Kasumi-1 (cell line): Measurements from ENCODE around the gene KCNG3.

ENCODE experiments used
- DNase-seq, 2 experiments: peaks; one replicate each; lab custom pipeline; 2025; lab: John Stamatoyannopoulos, UW

Gene KCNG3

DNA sequence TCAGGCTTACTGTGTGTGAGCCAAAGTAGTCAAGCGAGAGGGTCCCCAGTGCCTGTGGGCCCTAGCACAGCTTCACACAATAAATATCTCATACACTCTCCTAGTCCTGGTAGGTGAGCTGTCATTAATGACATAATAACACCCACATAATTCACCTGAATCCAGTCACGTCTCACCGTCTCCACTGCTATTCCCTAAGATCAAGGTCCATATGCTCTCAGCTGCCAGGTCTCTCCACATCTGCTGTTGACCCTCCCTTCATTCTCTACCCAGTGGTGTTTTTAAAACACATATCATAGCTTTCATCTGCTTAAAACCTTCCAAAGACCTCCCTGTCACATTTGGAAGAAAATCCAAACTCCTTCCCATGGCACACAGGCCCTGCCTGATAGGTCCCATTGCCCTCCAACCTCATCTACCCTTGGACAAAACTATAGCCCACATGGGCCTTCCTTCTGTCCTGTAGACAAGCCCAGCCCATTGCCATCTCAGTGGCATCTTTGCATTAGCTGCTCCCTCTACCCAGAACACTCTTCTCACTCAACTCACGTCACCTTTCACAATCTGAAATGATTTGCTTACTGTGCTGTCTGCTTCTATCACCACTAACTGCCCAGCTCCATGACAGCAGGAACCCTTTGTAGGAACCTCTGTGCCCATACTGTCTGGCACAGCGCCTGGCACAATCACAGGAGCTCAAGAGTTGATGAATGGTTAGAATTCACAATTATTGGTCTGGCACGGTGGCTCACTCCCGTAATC, 7.5 kb downstream of the KCNG3 start:
- no peak for DNase-seq

GRCh38 chr2:42480402-42480801, 13.4 kb downstream of the KCNG3 start:
- DNase-seq = no peak

DNA sequence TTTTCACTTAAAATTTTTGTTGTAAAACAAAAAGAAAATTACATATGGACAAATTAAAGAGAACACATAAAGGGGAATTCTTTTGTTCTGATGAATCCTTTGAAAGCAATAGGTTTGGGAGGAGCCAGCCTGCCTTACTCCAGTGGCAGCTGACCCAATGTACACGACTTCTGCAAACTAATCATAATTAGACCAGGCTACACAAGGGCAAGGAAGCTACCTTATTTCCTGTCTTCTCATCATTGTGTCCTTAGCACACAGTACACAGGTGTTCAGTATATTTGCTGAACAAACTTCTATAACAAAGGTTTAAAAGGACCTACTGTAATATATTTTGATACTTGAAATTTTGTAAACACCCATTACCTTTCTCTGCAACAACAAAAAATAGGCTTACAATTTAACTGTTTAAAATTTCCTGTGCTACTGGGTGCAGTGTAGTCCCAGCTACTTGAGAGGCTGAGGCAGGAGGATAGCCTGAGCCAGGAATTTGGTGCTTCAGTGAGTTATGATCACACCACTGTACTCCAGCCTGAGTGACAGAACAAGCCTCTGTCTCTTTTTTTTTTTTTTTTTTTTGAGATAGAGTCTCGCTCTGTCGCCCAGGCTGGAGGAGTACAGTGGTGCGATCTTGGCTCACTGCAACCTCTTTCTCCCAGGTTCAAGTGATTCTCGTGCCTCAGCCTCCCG, 18.9 kb downstream of the KCNG3 start:
- no peak for DNase-seq

DNA sequence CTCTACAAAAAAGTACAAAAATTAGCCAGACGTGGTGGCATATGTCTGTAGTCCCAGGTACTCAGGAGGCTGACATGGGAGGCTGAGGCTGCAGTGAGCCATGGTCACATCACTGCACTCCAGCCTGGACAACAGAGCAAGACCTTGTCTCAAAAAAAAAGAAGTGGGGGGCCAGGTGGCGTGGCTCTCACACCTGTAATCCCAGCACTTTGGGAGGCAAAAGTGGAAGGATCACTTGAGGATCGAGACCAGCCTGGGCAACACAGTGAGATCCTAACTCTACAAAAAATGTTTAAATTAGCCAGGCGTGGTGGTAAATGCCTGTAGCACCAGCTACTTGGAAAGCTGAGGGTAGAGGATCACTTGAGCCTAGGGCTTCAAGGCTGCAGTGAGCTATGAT, 23.1 kb downstream of the KCNG3 start:
- DNase-seq = no peak

DNA sequence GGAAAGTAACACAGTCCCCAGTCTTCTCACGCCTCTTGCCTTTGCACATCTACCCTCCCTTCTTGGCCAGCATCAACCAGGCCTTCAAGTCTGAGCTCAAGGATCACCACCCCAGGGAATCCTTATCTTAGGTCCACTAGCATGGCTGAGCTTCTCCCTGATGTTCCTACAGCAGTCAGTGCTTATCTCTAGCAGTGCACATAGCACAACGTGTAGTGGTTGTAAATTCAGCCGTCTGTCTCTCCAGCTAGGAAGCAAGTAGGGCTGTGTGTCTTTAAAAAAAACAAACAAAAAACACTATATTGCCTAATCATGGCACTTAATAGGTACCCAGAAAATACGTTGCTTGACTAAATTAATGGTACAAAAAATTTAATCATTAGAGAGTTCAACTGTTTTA, 29.2 kb downstream of the KCNG3 start:
- DNase-seq = no peak

- no peak for DNase-seq
Observed at GRCh38 chr2:42463570-42463969, 30.2 kb downstream of the KCNG3 start.

GRCh38 chr2:42459296-42459695, 34.5 kb downstream of the KCNG3 start:
- DNase-seq = no peak

- DNase-seq = no peak
Observed at GRCh38 chr2:42458396-42458795, 35.4 kb downstream of the KCNG3 start.

GRCh38 chr2:42457011-42457410, 36.8 kb downstream of the KCNG3 start:
- DNase-seq = no peak

DNA sequence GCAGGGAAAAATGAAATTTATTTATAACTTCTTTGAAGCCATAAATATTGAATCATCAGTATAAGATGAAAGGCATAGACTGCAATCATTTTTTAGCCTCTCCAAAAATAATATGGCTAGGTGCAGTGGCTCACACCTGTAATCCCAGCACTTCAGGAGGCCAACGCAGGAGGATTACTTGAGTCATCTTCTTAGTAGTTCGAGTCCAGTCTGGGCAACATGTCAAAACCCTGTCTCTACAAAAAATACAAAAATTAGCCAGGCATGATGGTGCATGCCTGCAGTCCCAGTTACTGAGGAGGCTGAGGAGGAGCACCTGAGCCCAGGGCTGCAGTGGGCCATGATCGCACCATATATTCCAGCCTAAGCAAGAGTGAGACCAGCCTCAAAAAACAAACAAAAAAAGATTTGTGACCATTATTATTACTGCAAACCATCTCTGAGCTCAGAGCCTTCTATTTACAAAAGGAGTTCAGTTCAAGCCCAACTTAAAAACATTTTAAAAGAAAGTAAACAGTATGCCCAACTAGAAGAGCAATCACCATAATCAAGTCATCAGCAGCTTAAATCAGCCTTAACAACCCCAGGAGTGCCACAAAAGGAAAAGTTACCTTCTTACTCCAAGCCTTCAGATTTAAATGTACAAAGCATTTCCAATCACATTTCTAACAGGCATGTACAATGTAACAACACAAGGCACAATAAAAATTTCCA, 37.5 kb downstream of the KCNG3 start:
- no peak for DNase-seq

GRCh38 chr2:42452545-42452944, 41.2 kb downstream of the KCNG3 start:
- no peak for DNase-seq

DNA sequence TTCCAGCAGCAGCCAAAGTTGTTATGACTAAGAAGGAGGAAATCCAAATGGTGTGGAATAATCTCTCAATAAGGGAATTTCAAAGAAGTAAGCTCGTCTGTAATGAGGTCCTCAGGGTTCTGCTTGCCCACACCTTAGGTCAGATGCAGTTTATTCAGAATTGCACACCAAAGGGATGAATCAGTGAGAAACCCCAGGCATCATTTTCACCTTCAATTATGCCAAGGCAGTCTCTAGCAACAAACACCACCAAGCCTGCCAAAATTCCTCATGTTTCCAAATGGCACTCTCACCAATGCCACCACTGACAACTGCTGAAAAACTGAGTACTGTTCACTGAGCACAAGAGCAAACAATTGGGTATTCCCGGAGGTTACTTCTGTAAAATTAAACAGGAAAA, 43.6 kb downstream of the KCNG3 start:
- no peak for DNase-seq

DNA sequence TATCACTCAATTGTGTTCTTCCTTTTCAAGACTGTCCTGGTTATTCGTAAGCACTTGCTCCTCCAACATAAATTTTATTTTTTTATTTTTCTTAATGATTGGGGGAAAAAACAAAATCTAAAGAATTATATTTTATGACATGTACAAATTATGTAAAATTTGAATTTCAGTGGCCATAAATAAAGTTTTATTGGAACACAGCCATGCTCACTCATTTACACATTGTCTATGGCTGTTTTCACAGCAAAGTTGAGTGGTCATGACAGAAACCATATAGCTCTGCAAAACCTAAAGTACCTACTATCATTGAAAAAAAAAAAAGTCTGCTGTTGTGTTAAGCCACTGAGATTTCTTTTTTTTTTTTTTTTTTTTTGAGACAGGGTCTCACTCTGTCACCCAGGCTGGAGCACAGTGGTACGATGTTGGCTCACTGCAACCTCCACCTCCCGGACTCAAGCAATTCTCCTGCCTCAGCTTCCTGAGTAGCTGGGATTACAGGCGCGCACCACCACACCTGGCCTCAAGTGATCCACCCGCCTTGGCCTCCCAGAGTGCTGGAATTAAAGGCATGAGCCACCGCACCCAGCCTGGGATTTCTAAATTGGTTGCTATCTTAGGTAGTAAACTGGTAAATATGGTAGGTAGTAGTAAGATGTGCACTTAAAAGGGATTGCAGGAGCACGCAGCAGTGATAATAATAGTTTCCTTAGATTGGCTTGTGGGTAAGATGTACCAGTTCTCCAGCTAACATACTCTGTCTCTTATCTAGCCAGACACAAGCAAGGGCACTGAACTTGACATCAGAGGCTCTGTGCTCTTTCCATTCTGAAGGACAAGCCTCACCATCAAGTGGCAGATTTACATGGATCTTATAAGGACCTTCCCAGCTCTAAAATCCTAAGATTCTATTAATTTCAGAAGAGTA, 44.4 kb downstream of the KCNG3 start:
- DNase-seq = no peak

DNA sequence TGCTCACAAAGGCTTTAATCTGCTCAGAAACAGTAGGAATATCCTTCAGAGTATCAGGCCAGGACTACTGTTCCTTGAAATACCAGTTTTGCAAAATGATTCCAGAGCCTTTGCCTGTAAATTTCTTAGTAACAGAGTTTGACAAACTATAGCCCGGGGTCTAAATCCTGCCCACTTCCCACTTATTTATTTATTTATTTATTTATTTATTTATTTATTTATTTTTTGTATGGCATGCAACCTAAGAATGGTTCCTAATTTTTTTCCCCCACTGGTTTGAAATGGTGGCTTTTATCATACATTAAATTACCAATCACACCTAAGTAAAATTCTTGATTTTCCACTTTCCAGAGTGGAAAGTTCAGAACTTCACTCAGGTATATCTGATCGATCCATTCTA, 45.6 kb downstream of the KCNG3 start:
- no peak for DNase-seq

GRCh38 chr2:42446503-42447271, 47.1 kb downstream of the KCNG3 start:
- DNase-seq = no peak

- no peak for DNase-seq
Observed at GRCh38 chr2:42443718-42444399, 49.9 kb downstream of the KCNG3 start.

DNA sequence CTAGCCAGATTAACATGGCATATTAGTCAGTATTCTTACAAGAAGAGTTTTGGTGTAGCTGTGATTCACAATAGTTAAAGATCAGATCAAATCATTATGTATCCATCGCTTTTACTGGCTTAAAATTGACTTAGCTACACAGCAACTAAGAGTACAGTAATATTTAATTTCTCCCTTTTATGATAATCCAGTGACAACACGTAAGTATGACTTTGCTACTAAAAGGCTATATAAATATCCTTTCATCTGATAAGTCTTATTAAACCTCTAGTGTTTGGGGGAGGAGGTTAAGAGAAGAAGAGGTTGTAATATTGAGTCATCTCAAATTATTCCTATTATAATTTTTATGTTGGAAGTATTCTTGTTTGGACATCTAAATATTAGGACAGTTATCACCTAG, 51.0 kb downstream of the KCNG3 start:
- DNase-seq = no peak

DNA sequence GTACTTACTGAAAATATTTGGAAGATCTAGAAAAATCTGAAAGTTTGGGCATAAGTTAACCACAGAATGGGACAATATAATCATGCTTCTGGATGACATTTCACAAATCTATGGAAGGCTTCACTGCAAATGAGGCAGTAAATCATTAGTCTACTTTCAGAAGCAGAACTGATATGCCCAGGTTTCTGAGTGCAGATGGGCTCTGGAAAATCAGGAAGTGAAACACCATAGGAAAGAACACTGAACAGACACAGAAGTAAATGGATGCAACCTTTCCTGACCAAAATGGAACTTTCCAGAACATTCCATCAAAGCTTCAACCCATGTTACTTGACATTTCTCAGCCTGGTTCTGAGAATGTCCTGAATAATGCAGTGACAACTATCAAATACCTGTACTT, 55.1 kb downstream of the KCNG3 start:
- no peak for DNase-seq

DNA sequence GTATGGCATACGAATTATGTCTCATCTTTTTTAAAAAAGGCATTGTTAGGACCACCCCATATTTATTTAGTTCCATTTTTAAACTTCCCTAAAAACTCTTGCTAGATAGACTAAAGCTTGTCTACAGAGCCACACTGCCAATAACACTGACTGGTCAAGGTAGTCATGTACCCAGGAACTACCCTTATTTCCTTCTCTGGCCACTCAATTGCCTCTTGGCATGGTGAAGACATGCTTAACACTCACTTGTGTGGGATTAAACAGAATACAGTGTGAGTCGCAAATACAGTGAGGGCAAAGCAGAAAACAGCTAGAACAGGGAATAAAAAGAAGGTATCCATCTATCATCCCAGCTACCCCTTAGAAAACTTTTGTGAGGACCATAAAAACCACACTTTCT, 57.4 kb downstream of the KCNG3 start:
- DNase-seq = no peak

- no peak for DNase-seq
Observed at GRCh38 chr2:42435628-42436027, 58.2 kb downstream of the KCNG3 start.

DNA sequence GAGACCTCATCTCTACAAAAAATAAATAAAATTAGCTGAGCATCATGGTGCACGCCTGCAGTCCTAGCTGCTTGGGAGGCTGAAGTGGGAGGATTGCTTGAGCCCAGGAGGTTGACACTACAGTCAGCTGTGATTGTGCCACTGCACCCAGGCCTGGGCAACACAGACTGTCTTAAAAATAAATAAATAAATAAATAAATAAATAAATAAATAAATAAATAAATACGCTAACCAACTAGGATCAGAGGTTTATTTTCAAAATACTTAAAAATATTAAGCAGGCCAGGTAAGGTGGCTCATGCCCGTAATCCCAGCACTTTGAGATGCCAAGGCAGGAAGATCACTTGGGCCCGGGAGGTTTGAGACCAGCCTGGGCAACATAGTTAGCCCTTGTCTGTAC, 63.6 kb downstream of the KCNG3 start:
- DNase-seq = no peak
